Breast epithelium (tissue), 4 donors: Measurements from ENCODE around the gene NDUFS7. TPM values are rescaled to one million over a fixed set of nuclear protein-coding genes. Genes with fewer than 3 reads are reported as not detected.

ENCODE experiments used
- DNase-seq, 2 donors: peaks; one replicate each; pipeline ENCODE4 v3.0.0-alpha.2; 2019; ENCODE audit warnings: low spot score in 2 of 2
- H3K27ac ChIP-seq, 2 donors: fragments of 200-600 bp; sonication (generic) in 1 of 2; one replicate each; pipeline ENCODE4 v1.5.1; 2016 to 2019; ENCODE audit warnings: mild to moderate bottlenecking in 1 of 2
- H3K27me3 ChIP-seq, 2 donors: fragments of 200-600 bp; sonication (generic) in 1 of 2; one replicate each; pipeline versions ENCODE4 v1.5.1 to v1.6.0; 2017 to 2019; ENCODE audit warnings: control low read depth in 1 of 2, mild to moderate bottlenecking in 1 of 2
- H3K36me3 ChIP-seq: fragments of 200-600 bp; one replicate; pipeline ENCODE4 v1.5.1; 2019
- H3K4me1 ChIP-seq, 2 donors: fragments of 200-600 bp; sonication (generic); one replicate each; pipeline ENCODE4 v1.5.1; 2016 to 2019; ENCODE audit warnings: control low read depth in 1 of 2
- H3K4me3 ChIP-seq, 3 donors: fragments of 200-600 bp; sonication (generic); 1 replicate in 2 of 3; 2 replicates in 1 of 3; pipeline ENCODE4 v1.5.1; 2016 to 2019; ENCODE audit warnings: mild to moderate bottlenecking in 3 of 3, moderate library complexity in 2 of 3
- H3K9me3 ChIP-seq, 2 donors: fragments of 200-600 bp; sonication (generic) in 1 of 2; one replicate each; pipeline ENCODE4 v1.5.1; 2016 to 2019; ENCODE audit warnings: control low read depth in 1 of 2
- CTCF ChIP-seq, 3 donors: fragments of 450-650 bp; IDR thresholded peaks; one replicate each; pipeline ENCODE4 v1.5.1; 2016 to 2017; ENCODE audit warnings: antibody characterized with exemption in 3 of 3, mild to moderate bottlenecking in 3 of 3, moderate library complexity in 3 of 3
- POLR2A ChIP-seq: fragments of 450-650 bp; IDR thresholded peaks from one replicate; pipeline ENCODE4 v1.6.1; 2016; ENCODE audit warnings: antibody characterized with exemption, mild to moderate bottlenecking, moderate library complexity
- POLR2AphosphoS5 ChIP-seq, 3 donors: sonication (generic); formaldehyde crosslinking; IDR thresholded peaks; one replicate each; pipeline ENCODE4 v1.6.1; 2017; ENCODE audit warnings: antibody characterized with exemption in 3 of 3
- intact Hi-C: fragments of 100-400 bp; cut with DNase I; formaldehyde crosslinking; loops from one replicate; pipeline ENCODE4 v1.15.1; 2023; ENCODE audit warnings: low total_unique reads
- total RNA-seq, 3 donors: library from RNA; depleted of rRNA; stranded (reverse); fragments of >200 nt; gene quantifications; one replicate each; pipeline ENCODE4 v1.1.0, GENCODE V29; 2016

The NDUFS7 gene
- total RNA-seq, 3 donors from 2014 or later, result 67.5 to 122 (median 67.5) TPM

DNA sequence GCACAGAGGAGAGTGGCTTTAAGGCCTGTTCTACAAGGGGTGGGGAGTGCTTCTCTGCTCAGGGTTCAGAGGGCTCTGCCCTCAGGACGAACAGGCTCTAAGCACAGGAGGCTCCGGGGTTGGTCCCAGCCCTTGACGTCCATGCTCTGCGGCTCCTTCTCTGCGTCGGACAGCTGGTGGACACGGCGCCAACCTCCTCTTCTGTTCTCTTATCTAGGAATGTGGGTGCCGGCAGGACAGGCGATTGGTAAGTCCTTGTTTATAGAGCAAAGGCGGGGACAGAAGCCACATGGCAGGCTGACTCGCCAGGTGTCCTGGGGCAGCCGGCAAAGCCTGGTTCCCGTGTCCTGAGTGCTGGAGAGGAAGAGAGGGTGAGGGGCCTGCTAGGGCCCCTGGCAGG, 46.0 kb downstream of the NDUFS7 start:
- no peaks in the 10 kb centered on the region for H3K4me1 ChIP-seq
- TF ChIP-seq POLR2A, result no peak
- TF ChIP-seq POLR2AphosphoS5 (IDR thresholded peaks at IDR 0.05), result no peak
- no peak for TF ChIP-seq CTCF (IDR thresholded peaks at IDR 0.05)
- no peak for DNase-seq
- peaks cover 11% of the 10 kb centered on the region for H3K36me3 ChIP-seq
- H3K27ac ChIP-seq, result no peak overlapping the region
- no peaks in the 10 kb centered on the region for H3K27me3 ChIP-seq
- intact Hi-C loops, result no loop called here
- no peaks in the 10 kb centered on the region for H3K9me3 ChIP-seq
- H3K4me3 ChIP-seq, result no peak overlapping the region

GRCh38 chr19:1430246-1430645, 46.5 kb downstream of the NDUFS7 start:
- H3K4me1 ChIP-seq, result no peaks in the 10 kb centered on the region
- no peak overlapping the region for H3K27ac ChIP-seq
- H3K36me3 ChIP-seq, result peaks cover 11% of the 10 kb centered on the region
- no peak overlapping the region for H3K4me3 ChIP-seq
- intact Hi-C loops, result no loop called here
- no peaks in the 10 kb centered on the region for H3K9me3 ChIP-seq
- no peak for DNase-seq
- no peaks in the 10 kb centered on the region for H3K27me3 ChIP-seq
- TF ChIP-seq CTCF (IDR thresholded peaks at IDR 0.05) (no peak), POLR2A (no peak), POLR2AphosphoS5 (IDR thresholded peaks at IDR 0.05) (no peak)

DNA sequence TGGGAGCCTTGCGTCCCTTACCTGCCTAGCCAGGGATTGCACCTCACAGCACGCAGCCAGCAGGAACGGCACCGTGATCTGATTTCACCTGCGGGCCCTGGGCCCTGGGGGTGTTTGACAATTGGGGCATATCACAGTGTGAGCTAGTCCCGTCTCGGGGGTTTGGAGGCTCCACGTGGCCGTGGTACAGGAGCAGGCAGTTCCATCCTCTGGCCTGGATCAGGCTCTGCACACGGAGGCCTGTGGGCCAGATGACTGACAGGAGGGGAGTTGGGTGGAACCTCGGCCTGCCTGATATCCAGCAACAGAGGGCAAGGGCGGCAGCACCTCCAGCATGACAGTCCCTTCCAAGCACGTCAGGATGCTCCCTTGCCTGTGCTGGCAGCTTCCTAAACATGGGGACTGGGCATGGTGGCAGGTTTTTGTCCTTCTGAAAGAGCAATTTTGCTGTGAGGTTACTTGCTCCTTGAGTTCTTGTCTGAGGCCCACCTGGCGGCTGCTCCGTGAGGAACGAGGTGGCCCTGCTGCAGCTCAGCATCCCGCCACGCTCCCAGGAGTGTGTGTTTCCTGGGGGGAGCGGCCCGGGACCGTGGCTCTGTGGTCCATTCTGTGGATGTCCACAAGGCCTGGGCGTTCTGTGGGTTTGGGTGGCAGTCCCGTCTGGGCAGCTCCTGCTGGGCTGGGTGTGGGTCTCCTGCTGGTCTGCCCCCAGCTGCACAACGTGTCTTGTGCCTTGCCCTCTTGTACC, 48.2 kb downstream of the NDUFS7 start:
- Histone ChIP-seq H3K4me1 (no peaks in the 10 kb centered on the region), H3K9me3 (no peaks in the 10 kb centered on the region), H3K4me3 (no peak overlapping the region), H3K36me3 (peaks cover 11% of the 10 kb centered on the region), H3K27ac (no peak overlapping the region), H3K27me3 (no peaks in the 10 kb centered on the region)
- no peak for DNase-seq
- intact Hi-C loops, result no loop called here
- TF ChIP-seq POLR2A, result no peak
- no peak for TF ChIP-seq CTCF (IDR thresholded peaks at IDR 0.05)
- TF ChIP-seq POLR2AphosphoS5 (IDR thresholded peaks at IDR 0.05), result no peak

- peaks cover 11% of the 10 kb centered on the region for H3K36me3 ChIP-seq
- TF ChIP-seq POLR2AphosphoS5 (IDR thresholded peaks at IDR 0.05) (no peak), POLR2A (no peak), CTCF (IDR thresholded peaks at IDR 0.05) (no peak)
- no peak overlapping the region for H3K27ac ChIP-seq
- H3K9me3 ChIP-seq, result no peaks in the 10 kb centered on the region
- H3K4me3 ChIP-seq, result no peak overlapping the region
- H3K4me1 ChIP-seq, result no peaks in the 10 kb centered on the region
- no peaks in the 10 kb centered on the region for H3K27me3 ChIP-seq
- intact Hi-C loops, result no loop called here
- no peak for DNase-seq
Measured at GRCh38 chr19:1432507-1432887, 48.8 kb downstream of the NDUFS7 start.

- H3K4me3 ChIP-seq, result no peak overlapping the region
- TF ChIP-seq POLR2AphosphoS5 (IDR thresholded peaks at IDR 0.05) (no peak), POLR2A (no peak), CTCF (IDR thresholded peaks at IDR 0.05) (no peak)
- intact Hi-C loops, result no loop called here
- H3K4me1 ChIP-seq, result peaks cover 0 to 4% of the 10 kb centered on the region in 2 donors
- DNase-seq, result no peak
- no peaks in the 10 kb centered on the region for H3K27me3 ChIP-seq
- H3K36me3 ChIP-seq, result peaks cover 11% of the 10 kb centered on the region
- peak overlapping the region; percentile 56 to 75 for H3K27ac ChIP-seq
- no peaks in the 10 kb centered on the region for H3K9me3 ChIP-seq
Measured at GRCh38 chr19:1433119-1434039, 49.7 kb downstream of the NDUFS7 start.
